MM.1S (cell line): ENCODE data around the gene COBL.

Experiments used
- DNase-seq: peaks from one replicate; pipeline ENCODE4 v3.0.0-alpha.2; 2015
- H2AFZ ChIP-seq: fragments of 300-600 bp; sonication (generic); 2 replicates; pipeline ENCODE4 v1.6.0; 2016; ENCODE audit warnings: antibody characterized with exemption, low read length
- H3F3A ChIP-seq: fragments of 300-600 bp; sonication (generic); 2 replicates; pipeline ENCODE4 v1.6.1; 2016; ENCODE audit warnings: mild to moderate bottlenecking, antibody characterized with exemption, low read length, moderate library complexity, mixed read lengths; ENCODE audit not compliant: insufficient read depth
- H3K27ac ChIP-seq: fragments of 300-600 bp; sonication (generic); 2 replicates; pipeline ENCODE4 v1.5.1; 2016; ENCODE audit warnings: mild to moderate bottlenecking, low read length
- H3K27me3 ChIP-seq: fragments of 300-600 bp; sonication (generic); replicated peaks from 2 replicates; pipeline ENCODE4 v1.6.0; 2016; ENCODE audit warnings: low read length; ENCODE audit not compliant: insufficient read depth
- H3K36me3 ChIP-seq: fragments of 300-600 bp; sonication (generic); replicated peaks from 2 replicates; pipeline ENCODE4 v1.6.1; 2016; ENCODE audit warnings: mild to moderate bottlenecking, low read length, mixed read lengths; ENCODE audit not compliant: insufficient read depth
- H3K4me1 ChIP-seq: fragments of 300-600 bp; sonication (generic); 2 replicates; pipeline ENCODE4 v1.6.1; 2016; ENCODE audit warnings: low read length, mixed read lengths
- H3K4me2 ChIP-seq: fragments of 300-600 bp; sonication (generic); 2 replicates; pipeline ENCODE4 v1.6.0; 2016; ENCODE audit warnings: low read depth, low read length
- H3K4me3 ChIP-seq: fragments of 300-600 bp; sonication (generic); 2 replicates; pipeline ENCODE4 v1.5.1; 2016; ENCODE audit warnings: low read length, mixed read lengths
- H3K79me2 ChIP-seq: fragments of 300-600 bp; sonication (generic); 2 replicates; pipeline ENCODE4 v1.6.1; 2016; ENCODE audit warnings: mixed run types, low read length, mixed read lengths
- H3K9ac ChIP-seq: fragments of 300-600 bp; sonication (generic); 2 replicates; pipeline ENCODE4 v1.6.1; 2016; ENCODE audit warnings: low read length, mixed read lengths
- H3K9me2 ChIP-seq: fragments of 300-600 bp; sonication (generic); replicated peaks from 2 replicates; pipeline ENCODE4 v1.6.1; 2016; ENCODE audit warnings: mild to moderate bottlenecking, low read length, mixed read lengths; ENCODE audit not compliant: insufficient read depth
- H3K9me3 ChIP-seq: fragments of 300-600 bp; sonication (generic); replicated peaks from 2 replicates; pipeline ENCODE4 v1.6.1; 2016; ENCODE audit warnings: mild to moderate bottlenecking, low read length, mixed read lengths; ENCODE audit not compliant: insufficient read depth
- H4K20me1 ChIP-seq: fragments of 300-600 bp; sonication (generic); 2 replicates; pipeline ENCODE4 v1.6.1; 2016; ENCODE audit warnings: mild to moderate bottlenecking, low read length, moderate library complexity, mixed read lengths; ENCODE audit not compliant: insufficient read depth
- CTCF ChIP-seq: fragments of 300-600 bp; sonication (generic); IDR thresholded peaks from 2 replicates; pipeline ENCODE4 v1.5.1; 2016; ENCODE audit warnings: antibody characterized with exemption, low read length, mixed read lengths
- EZH2 ChIP-seq: fragments of 300-600 bp; sonication (generic); optimal IDR thresholded peaks from 2 replicates; pipeline ENCODE3; 2017; ENCODE audit warnings: low read depth, mild to moderate bottlenecking, antibody characterized with exemption, low read length, mixed read lengths
- EZH2phosphoT487 ChIP-seq: fragments of 300-600 bp; sonication (generic); IDR thresholded peaks from 2 replicates; pipeline ENCODE4 v1.6.1; 2018; ENCODE audit warnings: antibody characterized with exemption, low read length

COBL gene

DNA sequence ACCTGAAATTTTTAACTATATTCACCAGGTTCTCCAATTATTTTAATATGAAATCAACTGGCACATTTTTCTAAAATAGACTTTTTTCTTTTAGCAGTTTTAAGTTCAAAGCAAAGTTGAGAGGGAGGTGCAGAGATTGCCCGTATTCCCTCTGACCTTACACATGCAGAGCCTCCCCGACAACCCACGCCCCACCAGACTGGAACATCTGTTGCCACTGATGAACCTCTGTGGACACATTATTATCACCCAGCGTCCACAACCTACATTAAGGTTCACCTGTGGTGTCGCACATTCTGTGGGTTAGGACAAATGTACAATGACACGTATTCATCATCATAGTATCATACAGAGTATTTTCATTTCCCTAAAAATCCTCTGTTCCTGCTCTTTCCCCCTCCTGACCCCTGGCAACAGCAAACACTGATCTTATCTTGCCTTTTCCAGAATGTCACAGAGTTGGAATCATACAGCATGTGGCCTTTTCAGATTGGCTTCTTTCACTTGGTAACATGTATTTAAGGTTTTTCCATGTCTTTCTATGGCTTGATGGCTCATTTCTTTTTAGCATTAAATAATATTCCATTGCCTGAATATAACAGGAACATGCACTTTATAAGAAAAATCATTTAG lies 37.1 kb downstream of the COBL start:
- no peak overlapping the region for H2AFZ ChIP-seq
- no peak overlapping the region for H3K4me3 ChIP-seq
- H4K20me1 ChIP-seq = no peaks in the 10 kb centered on the region
- TF ChIP-seq EZH2phosphoT487 (no peak), EZH2 (no peak), CTCF (no peak)
- no peak for DNase-seq
- no peaks in the 10 kb centered on the region for H3K79me2 ChIP-seq
- H3F3A ChIP-seq = no peaks in the 10 kb centered on the region
- no peak overlapping the region for H3K27ac ChIP-seq
- no peaks in the 10 kb centered on the region for H3K4me1 ChIP-seq
- H3K27me3 ChIP-seq = no peaks in the 10 kb centered on the region
- H3K9ac ChIP-seq = no peak overlapping the region
- H3K9me2 ChIP-seq = no peaks in the 10 kb centered on the region
- no peaks in the 10 kb centered on the region for H3K36me3 ChIP-seq
- no peak overlapping the region for H3K4me2 ChIP-seq
- no peaks in the 10 kb centered on the region for H3K9me3 ChIP-seq

DNA sequence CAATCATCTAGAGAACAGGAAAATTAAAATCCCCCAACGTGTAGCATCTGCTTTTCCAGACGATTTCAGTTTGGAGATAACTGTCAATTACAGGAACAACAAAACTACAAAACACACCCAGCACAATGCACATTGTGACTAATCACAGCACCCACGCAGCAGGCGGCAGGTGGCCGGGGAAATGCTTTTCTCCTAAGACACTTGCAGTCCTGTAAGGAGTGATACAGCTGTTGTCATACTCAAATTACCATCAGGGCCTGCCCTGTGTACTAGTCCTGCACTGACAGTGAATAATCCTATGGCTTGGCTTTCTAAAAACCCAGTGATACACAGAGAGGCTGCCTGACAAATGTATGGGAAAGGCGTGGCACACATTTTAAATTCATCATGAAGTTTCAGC lies 37.8 kb downstream of the COBL start:
- Histone ChIP-seq H3K79me2 (no peaks in the 10 kb centered on the region), H3K4me1 (no peaks in the 10 kb centered on the region), H3K4me2 (no peak overlapping the region), H4K20me1 (no peaks in the 10 kb centered on the region), H3K27me3 (no peaks in the 10 kb centered on the region), H3K4me3 (no peak overlapping the region), H3K9me3 (no peaks in the 10 kb centered on the region), H3K36me3 (no peaks in the 10 kb centered on the region), H3K27ac (no peak overlapping the region), H3F3A (no peaks in the 10 kb centered on the region), H3K9me2 (no peaks in the 10 kb centered on the region), H3K9ac (no peak overlapping the region), H2AFZ (no peak overlapping the region)
- no peak for DNase-seq
- no peak for TF ChIP-seq CTCF
- TF ChIP-seq EZH2phosphoT487 = no peak
- TF ChIP-seq EZH2 = no peak

GRCh38 chr7:51276967-51277366 lies 39.6 kb downstream of the COBL start:
- Histone ChIP-seq H3K4me3 (no peak overlapping the region), H3K9me3 (no peaks in the 10 kb centered on the region), H3K27me3 (no peaks in the 10 kb centered on the region), H3K4me1 (no peaks in the 10 kb centered on the region), H3K4me2 (no peak overlapping the region), H3K79me2 (no peaks in the 10 kb centered on the region), H3K36me3 (no peaks in the 10 kb centered on the region), H3K27ac (no peak overlapping the region), H3K9me2 (no peaks in the 10 kb centered on the region), H2AFZ (no peak overlapping the region), H4K20me1 (no peaks in the 10 kb centered on the region), H3K9ac (no peak overlapping the region), H3F3A (no peaks in the 10 kb centered on the region)
- DNase-seq = no peak
- no peak for TF ChIP-seq CTCF
- no peak for TF ChIP-seq EZH2phosphoT487
- no peak for TF ChIP-seq EZH2
